NCI-H524 treated with DMSO at 0.1 percent for 48 hours (cell line): Measurements from ENCODE around the gene PTH1R.

Experiments
- DNase-seq: peaks from one replicate; lab custom pipeline; 2025; lab: John Stamatoyannopoulos, UW

PTH1R gene

GRCh38 chr3:46930166-46930944 is 52.8 kb downstream of the PTH1R start:
- DNase-seq: no peak

- no peak for DNase-seq
Observed at GRCh38 chr3:46930945-46931403, 53.5 kb downstream of the PTH1R start.

GRCh38 chr3:46931631-46932331 is 54.3 kb downstream of the PTH1R start:
- DNase-seq: no peak

- DNase-seq: no peak
Observed at GRCh38 chr3:46932455-46933225, 55.1 kb downstream of the PTH1R start.

GRCh38 chr3:46933261-46933660 is 55.7 kb downstream of the PTH1R start:
- DNase-seq: no peak

- DNase-seq: no peak
Observed at GRCh38 chr3:46934072-46934471, 56.6 kb downstream of the PTH1R start.

GRCh38 chr3:46934498-46935167 is 57.1 kb downstream of the PTH1R start:
- no peak for DNase-seq

GRCh38 chr3:46935168-46935858 is 57.8 kb downstream of the PTH1R start:
- DNase-seq: no peak

GRCh38 chr3:46935989-46936558 is 58.6 kb downstream of the PTH1R start:
- no peak for DNase-seq

GRCh38 chr3:46936733-46937250 is 59.3 kb downstream of the PTH1R start:
- DNase-seq: no peak

GRCh38 chr3:46938118-46938517 is 60.6 kb downstream of the PTH1R start:
- DNase-seq: no peak

GRCh38 chr3:46939578-46940445 is 62.3 kb downstream of the PTH1R start:
- DNase-seq: no peak

GRCh38 chr3:46942076-46942475 is 64.6 kb downstream of the PTH1R start:
- DNase-seq: no peak

GRCh38 chr3:46942481-46943236 is 65.1 kb downstream of the PTH1R start:
- no peak for DNase-seq

- DNase-seq: no peak
Observed at GRCh38 chr3:46943237-46944187, 66.0 kb downstream of the PTH1R start.

- DNase-seq: no peak
Observed at GRCh38 chr3:46944191-46944590, 66.7 kb downstream of the PTH1R start.

- DNase-seq: no peak
Observed at GRCh38 chr3:46946416-46946815, 68.9 kb downstream of the PTH1R start.
